Camera-type eye (tissue), 1 donor: ENCODE results near the gene SNED1. TPM values are rescaled to one million over a fixed set of nuclear protein-coding genes. Genes with fewer than 3 reads are reported as not detected.

Source experiments
- total RNA-seq: library from RNA; depleted of rRNA; stranded (reverse); fragments of >200 nt; gene quantifications from one replicate; pipeline ENCODE4 v1.2.3, GENCODE V29; 2014

Gene SNED1
- 16.0 TPM for total RNA-seq

GRCh38 chr2:240997856-240998705 lies at the start of gene SNED1:
Gene SNED1 (plus strand): TSS chr2:240998618. CDS start chr2:240998838, 220 bp downstream.

GRCh38 chr2:241102239-241102803 lies 103.9 kb downstream of the SNED1 start, which contains the start of gene MTERF4:
Gene MTERF4 (minus strand): TSS chr2:241102287. CDS start chr2:241102273, 14 bp downstream.

Other genes with a start within 250 kb of the SNED1 start
- 133 TPM for gene KIF1A, start 178.4 kb upstream of the SNED1 start, total RNA-seq
- not detected for gene AGXT, start 129.8 kb upstream of the SNED1 start, total RNA-seq
- 0.77 TPM for gene MAB21L4, start 102.5 kb upstream of the SNED1 start, total RNA-seq
- gene CROCC2, start 92.3 kb upstream of the SNED1 start, total RNA-seq, result 0.16 TPM
- 111 TPM for gene MTERF4, start 103.7 kb downstream of the SNED1 start, total RNA-seq
- gene PASK, start 150.9 kb downstream of the SNED1 start, total RNA-seq, result 16.4 TPM
- gene PPP1R7, start 151.8 kb downstream of the SNED1 start, total RNA-seq, result 30.5 TPM
- gene ANO7, start 190.1 kb downstream of the SNED1 start, total RNA-seq, result 1.4 TPM